Skeletal muscle tissue (tissue), 4 donors: Measurements from ENCODE around the gene ZNF300. TPM values are rescaled to one million over a fixed set of nuclear protein-coding genes. Genes with fewer than 3 reads are reported as not detected.
"Not testable (repeated sequence)": the region's sequence is repeated elsewhere in the genome, so short reads cannot be mapped to it uniquely, and the experiment has no call there.

Source experiments
- H3K27ac ChIP-seq: one replicate; pipeline ENCODE4 v1.7.0; 2013; ENCODE audit warnings: mild to moderate bottlenecking, low read depth, low read length, inconsistent platforms
- H3K27me3 ChIP-seq, 3 donors: one replicate each; pipeline ENCODE4 v1.7.0; 2013; ENCODE audit warnings: low read length in 3 of 3; ENCODE audit not compliant: control insufficient read depth in 3 of 3, insufficient read depth in 3 of 3
- H3K36me3 ChIP-seq, 3 donors: one replicate each; pipeline ENCODE4 v1.7.0; 2013; ENCODE audit warnings: low read length in 3 of 3; ENCODE audit not compliant: control insufficient read depth in 3 of 3, insufficient read depth in 3 of 3
- H3K4me1 ChIP-seq, 3 donors: one replicate each; pipeline ENCODE4 v1.7.0; 2013; ENCODE audit warnings: low read length in 3 of 3, mild to moderate bottlenecking in 3 of 3; ENCODE audit not compliant: control insufficient read depth in 3 of 3, insufficient read depth in 3 of 3
- H3K4me3 ChIP-seq, 3 donors: one replicate each; pipeline ENCODE4 v1.7.0; 2013; ENCODE audit warnings: low read length in 3 of 3
- H3K9ac ChIP-seq, 3 donors: one replicate each; pipeline ENCODE4 v1.7.0; 2013; ENCODE audit warnings: low read length in 3 of 3, mild to moderate bottlenecking in 3 of 3, moderate library complexity in 2 of 3, low read depth in 1 of 3
- H3K9me3 ChIP-seq, 3 donors: one replicate each; pipeline ENCODE4 v1.7.0; 2013; ENCODE audit warnings: low read length in 3 of 3; ENCODE audit not compliant: control insufficient read depth in 3 of 3
- total RNA-seq: library from RNA; depleted of rRNA; stranded (reverse); fragments of >200 nt; gene quantifications from one replicate; pipeline ENCODE4 v1.2.3, GENCODE V29; 2014
- donor health status: Osteomylitis.

ZNF300 gene
- total RNA-seq, 1 donor from 2014 or later, result 5.2 TPM

GRCh38 chr5:150846654-150847333 is 58.0 kb downstream of the ZNF300 start:
- no peaks in the 10 kb centered on the region for H3K4me1 ChIP-seq
- H3K9ac ChIP-seq, result no peak overlapping the region
- H3K9me3 ChIP-seq, result no peaks in the 10 kb centered on the region
- H3K4me3 ChIP-seq, result no peak overlapping the region
- no peaks in the 10 kb centered on the region for H3K27me3 ChIP-seq
- no peaks in the 10 kb centered on the region for H3K36me3 ChIP-seq
- no peak overlapping the region for H3K27ac ChIP-seq

- H3K27me3 ChIP-seq, H3K9ac ChIP-seq, H3K36me3 ChIP-seq, H3K4me3 ChIP-seq, H3K9me3 ChIP-seq, H3K4me1 ChIP-seq, H3K27ac ChIP-seq: not testable (repeated sequence)
Observed at GRCh38 chr5:150846308-150846653, 58.5 kb downstream of the ZNF300 start, which contains the start of gene IRGM. Gene IRGM, plus strand, starts transcription at chr5:150846521. Its CDS starts 1,603 bp downstream, at chr5:150848124.

GRCh38 chr5:150845185-150845859 is 59.5 kb downstream of the ZNF300 start:
- H3K27me3 ChIP-seq, H3K9ac ChIP-seq, H3K4me1 ChIP-seq, H3K9me3 ChIP-seq, H3K36me3 ChIP-seq, H3K4me3 ChIP-seq, H3K27ac ChIP-seq: not testable (repeated sequence)

Other genes starting within 250 kb of the ZNF300 start
- 4.7 TPM for gene MYOZ3, start 243.7 kb downstream of the ZNF300 start, total RNA-seq
- gene RBM22, start 203.9 kb downstream of the ZNF300 start, total RNA-seq, result 18.8 TPM
- 45.9 TPM for gene DCTN4, start 146.0 kb downstream of the ZNF300 start, total RNA-seq
- gene SMIM3, start 126.2 kb downstream of the ZNF300 start, total RNA-seq, result 8.4 TPM
- not detected for gene IRGM, start 58.5 kb downstream of the ZNF300 start, total RNA-seq
- 33.4 TPM for gene GPX3, start 115.6 kb upstream of the ZNF300 start, total RNA-seq
- gene TNIP1, start 176.1 kb upstream of the ZNF300 start, total RNA-seq, result 42.8 TPM